GM10248 (cell line): ENCODE results near the gene CST9.

Experiments used
- CTCF ChIA-PET: fragments of 300-600 bp; sonication (Branson Sonifier 250); formaldehyde crosslinking; extraction: SDS; loops from one replicate; lab custom pipeline; 2021; ENCODE audit warnings: antibody characterized with exemption; lab: Yijun Ruan, JAX
- POLR2A ChIA-PET: fragments of 350-650 bp; sonication (Branson Sonifier 250); formaldehyde crosslinking; extraction: SDS; loops from one replicate; lab custom pipeline; 2020; ENCODE audit warnings: antibody characterized with exemption; lab: Yijun Ruan, JAX
- DNase-seq: peaks from one replicate; pipeline ENCODE4 v3.0.0; 2012; ENCODE audit errors: extremely low spot score
- TF ChIP-seq, protein P1 (sequence below): IDR thresholded peaks from 2 replicates; pipeline ENCODE4 v1.5.1; 2012; ENCODE audit warnings: mild to moderate bottlenecking, low read depth; ENCODE audit errors: extremely low read depth, missing control alignments, control extremely low read depth

CST9 gene

DNA sequence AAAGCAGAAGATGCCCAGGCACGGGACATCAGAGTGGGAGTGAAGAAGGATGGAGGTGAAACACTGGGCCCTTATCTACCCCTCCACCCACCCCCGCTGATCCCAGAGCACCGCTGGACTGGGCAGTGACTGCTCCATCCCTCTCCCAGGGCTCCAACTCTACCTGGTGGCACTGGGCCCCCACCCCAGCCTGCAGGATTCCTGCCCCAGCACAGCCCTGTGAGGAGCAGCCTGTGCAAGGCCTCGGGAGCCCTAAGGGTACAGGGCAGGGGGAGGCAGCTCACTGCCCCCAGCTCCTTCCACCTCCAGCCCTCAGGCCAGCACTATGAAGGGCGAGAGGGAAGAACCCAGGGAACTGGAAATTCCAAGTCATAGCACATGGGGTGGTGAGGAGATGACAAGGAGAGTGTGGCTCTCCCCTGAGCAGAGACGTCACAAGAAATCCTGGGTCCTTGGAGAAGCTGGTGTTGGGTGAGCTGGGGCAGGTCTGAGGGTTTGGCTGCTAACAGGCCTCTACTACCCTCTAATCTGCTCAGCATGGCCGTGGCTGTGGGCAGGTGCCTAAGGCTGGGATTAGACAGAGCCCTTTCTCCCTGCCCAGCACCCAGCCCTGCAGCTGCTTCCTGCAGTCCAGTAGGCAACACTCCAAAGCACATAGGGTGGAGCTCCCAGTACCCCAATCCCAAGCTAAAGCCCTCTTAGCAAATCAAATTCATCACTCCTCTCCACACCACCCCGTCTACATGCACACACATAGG is 28.5 kb upstream of the CST9 start:
- POLR2A ChIA-PET, result no interaction called here
- DNase-seq, result no peak
- TF ChIP-seq, protein P1, sequence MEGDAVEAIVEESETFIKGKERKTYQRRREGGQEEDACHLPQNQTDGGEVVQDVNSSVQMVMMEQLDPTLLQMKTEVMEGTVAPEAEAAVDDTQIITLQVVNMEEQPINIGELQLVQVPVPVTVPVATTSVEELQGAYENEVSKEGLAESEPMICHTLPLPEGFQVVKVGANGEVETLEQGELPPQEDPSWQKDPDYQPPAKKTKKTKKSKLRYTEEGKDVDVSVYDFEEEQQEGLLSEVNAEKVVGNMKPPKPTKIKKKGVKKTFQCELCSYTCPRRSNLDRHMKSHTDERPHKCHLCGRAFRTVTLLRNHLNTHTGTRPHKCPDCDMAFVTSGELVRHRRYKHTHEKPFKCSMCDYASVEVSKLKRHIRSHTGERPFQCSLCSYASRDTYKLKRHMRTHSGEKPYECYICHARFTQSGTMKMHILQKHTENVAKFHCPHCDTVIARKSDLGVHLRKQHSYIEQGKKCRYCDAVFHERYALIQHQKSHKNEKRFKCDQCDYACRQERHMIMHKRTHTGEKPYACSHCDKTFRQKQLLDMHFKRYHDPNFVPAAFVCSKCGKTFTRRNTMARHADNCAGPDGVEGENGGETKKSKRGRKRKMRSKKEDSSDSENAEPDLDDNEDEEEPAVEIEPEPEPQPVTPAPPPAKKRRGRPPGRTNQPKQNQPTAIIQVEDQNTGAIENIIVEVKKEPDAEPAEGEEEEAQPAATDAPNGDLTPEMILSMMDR, result no peak
- CTCF ChIA-PET, result interaction anchor here (1.4 kb wide), 1 partner anchor 34 kb away, joined by 4 read pairs; no protein-coding TSS in a partner anchor

DNA sequence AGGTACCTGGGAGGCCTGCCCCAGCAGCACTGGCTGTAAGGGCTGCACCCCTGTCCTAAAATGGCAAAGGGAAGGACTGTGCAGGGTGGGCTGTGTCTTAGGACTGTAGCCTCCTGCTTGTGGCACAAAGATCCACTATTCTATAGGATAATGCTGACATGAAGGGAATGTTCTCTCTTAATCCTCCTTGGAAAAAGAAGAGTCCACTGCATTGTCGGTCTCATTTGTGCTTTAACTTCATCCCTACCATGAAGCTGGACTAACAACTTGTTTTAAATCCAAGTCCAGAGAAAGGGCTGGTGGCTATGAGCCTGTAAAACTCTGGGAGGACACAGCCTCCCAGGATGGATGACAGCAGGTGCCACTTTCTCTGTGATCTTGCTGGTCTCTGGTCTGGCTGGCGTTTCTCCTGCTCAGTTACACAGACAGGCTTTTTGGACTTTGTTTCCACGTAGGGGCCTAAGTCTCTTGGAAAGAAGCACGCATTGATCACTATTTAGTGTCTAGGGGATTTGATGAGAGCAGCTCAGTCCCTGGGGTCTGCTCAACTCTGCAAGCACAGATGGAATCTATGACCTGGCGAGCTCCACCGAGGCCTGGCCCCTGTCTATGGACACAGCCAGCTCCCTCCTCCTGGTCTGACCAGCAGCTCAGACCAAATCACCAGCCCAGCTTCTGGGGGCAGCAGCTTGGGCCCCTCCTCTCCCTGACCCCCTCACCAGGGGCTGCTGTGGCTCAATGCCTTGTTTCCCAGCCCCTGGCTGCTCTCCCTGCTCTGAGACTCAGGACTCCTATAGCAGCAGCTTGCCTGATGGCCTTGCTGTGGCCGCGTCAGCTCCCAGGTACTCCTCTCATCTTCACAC is 27.2 kb upstream of the CST9 start:
- ChIA-PET POLR2A (no interaction called here), CTCF (interaction anchor here (1.4 kb wide), 1 partner anchor 35 kb away, joined by 4 read pairs; no protein-coding TSS in a partner anchor)

DNA sequence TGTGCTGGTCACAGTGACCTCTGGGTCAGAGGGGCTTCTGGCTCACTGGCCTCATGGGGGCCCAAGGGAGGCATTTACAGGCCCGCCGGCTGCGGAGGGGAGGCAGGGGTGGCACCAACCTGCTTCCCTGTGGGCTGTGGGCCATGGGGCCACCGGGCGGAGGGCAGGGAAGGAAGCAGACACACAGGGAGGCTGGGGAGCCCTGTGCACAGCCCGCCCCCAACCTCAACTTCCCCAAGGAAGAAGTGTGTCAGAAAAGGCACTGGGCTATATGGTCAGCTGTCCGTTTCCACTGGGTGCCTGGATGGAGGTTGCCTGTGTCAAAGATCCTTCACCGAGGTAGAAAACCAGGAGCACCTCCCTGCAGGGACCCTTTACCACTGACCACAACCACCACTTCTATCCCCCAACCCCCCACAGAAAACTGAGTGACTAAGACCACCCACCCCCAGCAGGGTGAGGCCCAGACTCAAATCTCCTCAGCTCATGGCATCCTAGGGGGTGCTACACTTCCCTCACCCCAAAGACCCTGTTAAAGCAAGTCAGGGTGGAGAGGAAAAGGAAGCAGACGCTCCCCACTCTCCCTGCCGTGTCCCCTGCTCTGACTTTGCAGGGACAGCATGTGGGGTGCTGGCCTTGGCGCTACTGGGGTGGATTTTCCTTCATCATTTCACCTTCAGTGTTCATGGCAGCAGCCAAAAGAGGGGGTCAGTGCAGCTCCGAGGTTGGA is 26.4 kb upstream of the CST9 start:
- CTCF ChIA-PET, result no interaction called here
- no peak for DNase-seq
- TF ChIP-seq, protein P1, result no peak
- POLR2A ChIA-PET, result no interaction called here

More for the DNA sequence above, 27.2 kb upstream of the CST9 start:
- DNase-seq, result no peak
- TF ChIP-seq, protein P1, result no peak

DNA sequence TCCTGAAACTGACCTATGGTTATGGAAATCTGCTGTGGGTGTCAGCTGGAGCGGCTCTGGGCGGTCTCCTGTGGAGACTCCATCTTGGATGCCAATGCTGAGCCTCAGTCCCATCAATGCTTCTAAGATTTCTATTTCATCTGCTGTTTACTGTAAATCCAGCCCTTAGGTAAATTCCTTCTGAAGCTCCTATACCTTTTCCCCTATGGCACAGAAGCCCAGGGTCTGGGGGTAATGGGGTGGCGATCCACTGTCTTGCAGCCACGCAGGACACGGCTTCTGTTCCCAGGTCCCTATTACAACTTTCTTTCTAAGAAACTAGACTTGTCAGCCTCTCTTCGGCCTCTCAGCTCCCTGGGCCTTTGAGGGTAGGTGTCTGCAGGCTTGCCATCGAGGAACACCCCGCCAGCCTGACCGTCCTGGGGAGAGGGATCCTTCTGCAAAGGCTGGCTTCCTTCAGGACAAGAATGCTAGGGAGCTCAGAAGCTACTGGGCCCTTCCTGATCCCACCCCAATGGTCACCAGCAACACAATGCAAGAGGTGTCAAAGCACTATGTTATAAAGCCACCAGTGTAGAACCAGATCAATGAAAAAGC is 25.6 kb upstream of the CST9 start:
- TF ChIP-seq, protein P1, result no peak
- DNase-seq, result no peak
- ChIA-PET CTCF (no interaction called here), POLR2A (no interaction called here)

DNA sequence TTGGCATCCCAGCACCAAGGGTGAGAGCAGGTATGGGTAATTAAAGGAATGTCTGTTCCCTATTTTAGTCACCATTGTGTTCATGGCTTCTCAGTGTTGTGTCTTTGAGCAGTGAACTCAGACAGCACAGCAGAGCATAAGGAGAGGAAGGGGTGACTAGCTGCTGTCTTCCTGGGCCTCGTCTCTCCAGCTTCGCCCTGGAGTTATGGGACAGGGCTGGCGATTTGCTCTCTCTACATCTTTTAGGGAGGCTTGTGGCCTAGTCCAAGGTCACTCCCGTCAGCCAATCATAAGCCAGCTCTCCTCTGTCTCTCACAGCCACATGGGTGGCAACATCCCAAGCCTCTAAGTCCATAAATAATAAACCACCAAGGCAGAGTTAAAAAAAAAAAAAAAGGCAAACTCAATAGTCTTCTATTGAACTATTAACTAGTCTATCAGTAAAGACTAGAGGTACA is 24.7 kb upstream of the CST9 start:
- TF ChIP-seq, protein P1, result no peak
- ChIA-PET POLR2A (no interaction called here), CTCF (no interaction called here)
- no peak for DNase-seq
